ENCODE data around the gene KCNJ6.

- TF ChIP-seq POLR2A (IDR thresholded peaks at IDR 0.05; ENCODE audit: low read length) (no peak), GATA1 (IDR thresholded peaks at IDR 0.05; ENCODE audit: low read depth, low read length) (no peak)
Measured at GRCh38 chr21:37724201-37724600, 192.1 kb downstream of the KCNJ6 start.

Data from erythroblast (primary cell).